Bronchial smooth muscle cell (primary cell): ENCODE data around the gene BPIFB4. TPM values are rescaled to one million over a fixed set of nuclear protein-coding genes. Genes with fewer than 3 reads are reported as not detected.

Experiments used
- total RNA-seq: library from RNA; depleted of rRNA; stranded (reverse); fragments of >200 nt; gene quantifications from 2 replicates; pipeline ENCODE4 v1.2.1, GENCODE V29; 2014

The BPIFB4 gene
- not detected in 2 replicates for total RNA-seq

DNA sequence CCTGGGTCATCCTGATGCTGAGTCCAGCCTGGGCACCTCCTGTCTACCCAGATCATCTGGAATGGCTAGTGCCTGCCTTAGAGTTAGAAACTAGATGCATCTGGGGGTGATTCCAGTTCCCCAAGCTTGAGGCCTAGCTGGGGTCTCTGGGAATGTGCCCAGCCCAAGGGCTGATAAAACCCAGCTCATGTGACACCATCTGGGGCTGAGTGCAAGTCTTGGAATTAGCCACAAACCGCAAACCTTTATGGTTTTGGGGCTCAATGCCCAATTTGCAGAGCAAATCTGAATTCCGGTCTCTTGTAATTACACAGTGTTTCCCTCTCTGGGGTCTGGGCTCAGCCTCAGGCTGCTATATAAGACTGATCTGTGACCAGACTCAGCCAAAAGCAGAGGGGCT lies at the start of gene BPIFB4:
Gene BPIFB4 (plus strand): TSS at position 385 of the 400 bp plus-strand sequence. CDS start 1,884 bp downstream, outside the sequence.

DNA sequence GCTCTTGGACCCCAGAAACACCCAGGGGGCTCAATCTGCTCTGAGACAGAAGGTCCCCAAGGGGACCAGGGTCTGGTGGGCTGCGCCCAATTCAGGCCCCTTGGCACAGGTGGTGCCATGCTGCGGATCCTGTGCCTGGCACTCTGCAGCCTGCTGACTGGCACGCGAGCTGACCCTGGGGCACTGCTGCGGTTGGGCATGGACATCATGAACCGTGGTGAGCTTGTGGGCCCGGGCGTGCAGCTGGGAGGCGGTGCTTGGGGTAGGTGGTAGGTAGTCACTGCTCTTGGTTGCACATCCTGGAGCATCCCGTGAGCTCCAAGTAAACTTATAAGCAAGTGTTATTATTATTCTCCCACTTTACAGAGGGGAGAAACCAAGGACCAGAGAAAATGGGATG lies 47.9 kb upstream of the BPIFB4 start, which contains the start of gene BPIFB6:
Gene BPIFB6 (plus strand): TSS at position 118 of the 400 bp plus-strand sequence. CDS start 0 bp downstream, at position 118.

DNA sequence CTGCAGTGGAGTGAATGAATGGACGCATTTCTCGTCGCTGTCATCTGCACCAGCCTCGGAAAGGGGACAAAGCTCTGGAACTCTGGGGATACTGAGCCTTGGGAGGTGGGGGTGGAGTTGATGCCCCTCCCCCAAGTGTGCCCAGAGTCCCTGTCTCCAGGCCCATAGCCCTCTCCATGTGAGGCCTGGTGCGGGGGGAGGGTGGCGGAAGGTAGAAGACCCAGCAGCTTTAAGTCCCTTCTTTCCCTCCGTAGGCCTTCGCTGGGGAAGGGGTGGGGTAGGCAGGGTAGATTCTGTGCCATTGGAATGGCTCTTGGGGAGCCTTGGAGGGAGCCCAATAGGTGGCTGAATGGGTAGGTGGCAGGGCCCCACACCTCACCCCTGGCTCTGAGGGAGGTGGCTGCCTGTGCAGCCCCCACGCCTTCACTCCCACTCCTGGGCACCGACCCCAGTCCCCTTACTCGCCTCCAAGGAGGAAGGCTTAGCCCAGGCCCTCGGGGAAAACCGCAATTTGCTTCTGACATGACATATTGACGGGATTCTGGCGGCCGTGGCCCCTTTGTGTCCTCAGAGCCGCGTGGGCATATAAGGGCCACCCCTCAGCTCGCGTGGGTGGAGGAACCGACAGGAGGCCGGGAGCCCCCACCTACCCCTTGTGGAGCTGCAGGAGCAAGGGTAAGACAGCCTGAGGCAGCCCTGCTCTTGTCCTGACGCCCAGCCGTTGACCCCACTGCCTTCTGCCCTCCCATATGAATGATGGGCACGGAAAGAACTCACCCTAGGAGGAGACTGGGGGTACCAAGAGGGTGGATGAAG lies 25.9 kb upstream of the BPIFB4 start, which contains the start of gene BPIFB3:
Gene BPIFB3 (plus strand): TSS at position 613 of the 816 bp plus-strand sequence. CDS start 1,533 bp downstream, outside the sequence.

Other genes starting within 250 kb of the BPIFB4 start
- under 0.01 TPM in 1 of 2 replicates, not detected in the other for gene EFCAB8, start 220.7 kb upstream of the BPIFB4 start, total RNA-seq
- not detected in 2 replicates for gene SUN5, start 75.2 kb upstream of the BPIFB4 start, total RNA-seq
- not detected in 2 replicates for gene BPIFB2, start 71.9 kb upstream of the BPIFB4 start, total RNA-seq
- gene BPIFB6, start 48.0 kb upstream of the BPIFB4 start, total RNA-seq = not detected in 2 replicates
- gene BPIFB3, start 25.7 kb upstream of the BPIFB4 start, total RNA-seq = not detected in 2 replicates
- not detected in 2 replicates for gene BPIFA2, start 88.5 kb downstream of the BPIFB4 start, total RNA-seq
- not detected in 2 replicates for gene BPIFA3, start 137.7 kb downstream of the BPIFB4 start, total RNA-seq
- not detected in 2 replicates for gene BPIFA1, start 156.4 kb downstream of the BPIFB4 start, total RNA-seq
- gene BPIFB1, start 203.6 kb downstream of the BPIFB4 start, total RNA-seq = not detected in 2 replicates